GM18507 (cell line): ENCODE data around the gene FNIP1.
"Not testable (repeated sequence)": the region's sequence is repeated elsewhere in the genome, so short reads cannot be mapped to it uniquely, and the experiment has no call there.

Source experiments
- DNase-seq: peaks from one replicate; pipeline ENCODE4 v3.0.0; 2011; ENCODE audit warnings: low read depth; ENCODE audit not compliant: insufficient read length; ENCODE audit errors: extremely low spot score
- FAIRE-seq: peaks from 2 replicates; lab custom pipeline; 2011; peaks lifted over from hg19 to GRCh38; lab: Jason Lieb, UNC

The FNIP1 gene

GRCh38 chr5:131757830-131758519 lies 38.8 kb downstream of the FNIP1 start:
- DNase-seq, result no peak
- FAIRE-seq, result no peak

GRCh38 chr5:131756942-131757341 lies 39.9 kb downstream of the FNIP1 start:
- FAIRE-seq, result peak; percentile 33
- no peak for DNase-seq

- DNase-seq (no peak), FAIRE-seq (peak; percentile 21)
These were observed 42.5 kb downstream of the FNIP1 start for GRCh38 chr5:131754363-131754762.

GRCh38 chr5:131751506-131751905 lies 45.3 kb downstream of the FNIP1 start:
- DNase-seq (no peak), FAIRE-seq (no peak)

- no peak for DNase-seq
- FAIRE-seq, result peak; percentile 33
These were observed 46.9 kb downstream of the FNIP1 start for GRCh38 chr5:131749723-131750470.

- no peak for FAIRE-seq
These were observed 47.7 kb downstream of the FNIP1 start for GRCh38 chr5:131749138-131749537.

GRCh38 chr5:131747180-131748105 lies 49.4 kb downstream of the FNIP1 start:
- DNase-seq (no peak), FAIRE-seq (peak; percentile 46)

More at GRCh38 chr5:131749138-131749537, 47.7 kb downstream of the FNIP1 start:
- DNase-seq, result no peak

- no peak for DNase-seq
- FAIRE-seq, result no peak
These were observed 50.4 kb downstream of the FNIP1 start for GRCh38 chr5:131746423-131746822.

- no peak for DNase-seq
- no peak for FAIRE-seq
These were observed 51.1 kb downstream of the FNIP1 start for GRCh38 chr5:131745703-131746102.

- no peak for DNase-seq
- no peak for FAIRE-seq
These were observed 51.7 kb downstream of the FNIP1 start for GRCh38 chr5:131745155-131745554.

- DNase-seq (no peak), FAIRE-seq (no peak)
These were observed 56.3 kb downstream of the FNIP1 start for GRCh38 chr5:131740477-131740876.

- DNase-seq (no peak), FAIRE-seq (no peak)
These were observed 61.4 kb downstream of the FNIP1 start for GRCh38 chr5:131735393-131735792.

GRCh38 chr5:131734939-131735338 lies 61.9 kb downstream of the FNIP1 start:
- not testable (repeated sequence) for FAIRE-seq, DNase-seq

- not testable (repeated sequence) for FAIRE-seq, DNase-seq
These were observed 67.5 kb downstream of the FNIP1 start for GRCh38 chr5:131729292-131729691.

GRCh38 chr5:131724089-131724488 lies 72.7 kb downstream of the FNIP1 start:
- DNase-seq, FAIRE-seq: not testable (repeated sequence)

GRCh38 chr5:131720714-131721113 lies 76.1 kb downstream of the FNIP1 start:
- no peak for DNase-seq

GRCh38 chr5:131719564-131719963 lies 77.3 kb downstream of the FNIP1 start:
- FAIRE-seq (no peak), DNase-seq (no peak)

More at GRCh38 chr5:131720714-131721113, 76.1 kb downstream of the FNIP1 start:
- FAIRE-seq, result no peak

- no peak for DNase-seq
- no peak for FAIRE-seq
These were observed 78.3 kb downstream of the FNIP1 start for GRCh38 chr5:131718487-131719014.

GRCh38 chr5:131717164-131717563 lies 79.7 kb downstream of the FNIP1 start:
- not testable (repeated sequence) for FAIRE-seq, DNase-seq

GRCh38 chr5:131716650-131717049 lies 80.2 kb downstream of the FNIP1 start:
- FAIRE-seq, result no peak

More at GRCh38 chr5:131716650-131717049, 80.2 kb downstream of the FNIP1 start:
- no peak for DNase-seq
